Activated CD4-positive, alpha-beta T cell treated with anti-CD3 and anti-CD28 coated beads, Interleukin-2, amount 50 U/mL, for 1 hour (primary cell): ENCODE data around the gene TAS2R13.

Source experiments
- DNase-seq: peaks from one replicate; pipeline ENCODE4 v3.0.0-alpha.2; 2020

TAS2R13 gene

GRCh38 chr12:10863512-10864218, 45.7 kb downstream of the TAS2R13 start:
- DNase-seq = no peak

- DNase-seq = no peak
These were observed 48.0 kb downstream of the TAS2R13 start for GRCh38 chr12:10861366-10861765.
